Measurements from ENCODE around the gene CLDND1. TPM values are rescaled to one million over a fixed set of nuclear protein-coding genes. Genes with fewer than 3 reads are reported as not detected.

The CLDND1 gene
- total and polyA plus RNA-seq, 10 of the 15 experiments (the other 5 are each of a cell fraction or from before 2014, with no cell fraction given) = 97.8 to 225 (median 152) TPM

- peak; percentile 71; the same call in 1 of the 2 replicates for TF ChIP-seq ZNF687 (IDR thresholded peaks at IDR 0.05)
Measured at GRCh38 chr3:98557324-98558010, 34.8 kb upstream of the CLDND1 start (continued).

- FAIRE-seq = peak; percentile 69
- POLR2A ChIA-PET = interaction anchor here (0.6 to 23.2 kb wide), 12 partner anchors 9 to 179 kb away, joined by 3 to 350 read pairs (median 4); partner anchors contain the start of genes CLDND1, CPOX and GPR15
- Histone ChIP-seq H3K79me2 (ENCODE audit: control insufficient read depth, insufficient read depth, low read length) (peaks cover 93% of the 10 kb centered on the region), H3K27me3 (replicated peaks in 1 of 2; ENCODE audit: control insufficient read depth in 2 of 2, insufficient read depth in 2 of 2, low read length in 1 of 2) (no peaks in the 10 kb centered on the region), H3K4me1 (ENCODE audit: control insufficient read depth, insufficient read depth, low read length) (peaks cover 20% of the 10 kb centered on the region), H3K4me3 (peak overlapping the region; percentile 58), H3K9me3 (replicated peaks; ENCODE audit: control insufficient read depth, insufficient read depth, low read length) (no peaks in the 10 kb centered on the region; the same call in 2 of the 3 replicates), H3K4me2 (ENCODE audit: control insufficient read depth, insufficient read depth) (peak overlapping the region; percentile 99), H3K36me3 (ENCODE audit: control insufficient read depth in 2 of 2, insufficient read depth in 2 of 2, low read length in 1 of 2) (no peaks in the 10 kb centered on the region), H3K27ac (ENCODE audit: control insufficient read depth, insufficient read depth) (peak overlapping the region; percentile 100), H3K9ac (ENCODE audit: control insufficient read depth, insufficient read depth, low read length) (peak overlapping the region; percentile 94), H4K20me1 (ENCODE audit: control insufficient read depth, insufficient read depth) (no peaks in the 10 kb centered on the region), H2AFZ (ENCODE audit: control insufficient read depth, low read depth, low read length) (no peak overlapping the region)
- CTCF ChIA-PET = interaction anchor here (1.1 to 5.9 kb wide), 10 partner anchors 9 to 518 kb away, joined by 3 to 32 read pairs (median 6); partner anchors contain the start of gene GPR15
- intact Hi-C loops (cut with micrococcal nuclease; ENCODE audit: unreplicated experiment) = loop anchor here (1.0 to 10.0 kb wide), 6 partner anchors 8 to 858 kb away; partner anchors contain the start of gene CPOX
- in situ Hi-C loops (cut with MboI) = no loop called here
- peak; percentile 99 for DNase-seq (ENCODE audit: low read depth, low spot score)
- TSS peak; percentile 66 for BruUV-seq (replicated peaks)
- ATAC-seq = peak; percentile 55
- SMC1A ChIA-PET (ENCODE audit: uncharacterized antibody, unreplicated experiment) = interaction anchor here (1.0 to 23.6 kb wide), 12 partner anchors 5 to 188 kb away, joined by 3 to 603 read pairs (median 25); partner anchors contain the start of genes CLDND1 and GPR15
- WGBS (ENCODE audit: insufficient coverage, insufficient replicate concordance, low lambda C conversion rate, missing lambda C conversion rate) = 0% methylated on average over 7 of the region's 7 CpGs
- RAD21 ChIA-PET (ENCODE audit: unreplicated experiment) = interaction anchor here (1.0 to 20.2 kb wide), 13 partner anchors 8 to 324 kb away, joined by 3 to 511 read pairs (median 5); partner anchors contain the start of genes CLDND1 and GPR15
- TF ChIP-seq EZH2 (IDR thresholded peaks at IDR 0.05; ENCODE audit: borderline replicate concordance, control insufficient read depth, low read depth, low read length) (no peak), RUNX3 (IDR thresholded peaks at IDR 0.05; ENCODE audit: low read length) (peak; percentile 97), HDAC6 (IDR thresholded peaks at IDR 0.05; ENCODE audit: unreplicated experiment) (peak; percentile 2), TCF7 (IDR thresholded peaks at IDR 0.05; ENCODE audit: borderline replicate concordance) (peak; percentile 88), BCL3 (IDR thresholded peaks at IDR 0.05; ENCODE audit: borderline replicate concordance, insufficient read depth, low read depth, low read length, poor library complexity, severe bottlenecking) (peak; percentile 99), PAX8 (IDR thresholded peaks at IDR 0.05) (no peak), CTCF (IDR thresholded peaks at IDR 0.05 in 2 of 3, conservative IDR thresholded peaks at IDR 0.05 in 1 of 3; ENCODE audit: control insufficient read depth in 2 of 3, extremely low read depth in 1 of 3, insufficient read depth in 1 of 3, low read depth in 3 of 3, low read length in 3 of 3) (no peak), RFX5 (IDR thresholded peaks at IDR 0.05; ENCODE audit: low read depth, low read length) (no peak), RCOR1 (conservative IDR thresholded peaks at IDR 0.05; ENCODE audit: low read depth, low read length) (no peak)
Measured at GRCh38 chr3:98556164-98557130, 33.7 kb upstream of the CLDND1 start.
